Activated T-cell treated with anti-CD3 and anti-CD28 coated beads, Interleukin-2, amount 50 U/mL, for 4 hours (primary cell): ENCODE measurements around the gene FANCC. TPM values are rescaled to one million over a fixed set of nuclear protein-coding genes. Genes with fewer than 3 reads are reported as not detected.

Experiments
- ATAC-seq, 2 donors: fragments of 200-7000 bp; cut with Tn5 transposase; one replicate each; pipeline ENCODE4 v1.10.0; 2021
- DNase-seq: peaks from one replicate; pipeline ENCODE4 v3.0.0-alpha.2; 2020
- H3K27me3 Mint-ChIP-seq: one replicate; pipeline ENCODE4 v1.8.0; 2021; ENCODE audit warnings: low read depth, mixed read lengths
- H3K36me3 Mint-ChIP-seq: one replicate; pipeline ENCODE4 v1.8.0; 2022; ENCODE audit warnings: mixed read lengths; ENCODE audit not compliant: insufficient read depth
- H3K4me1 Mint-ChIP-seq: one replicate; pipeline ENCODE4 v1.8.0; 2021; ENCODE audit warnings: low read depth, mixed read lengths
- H3K4me3 Mint-ChIP-seq: one replicate; pipeline ENCODE4 v1.8.0; 2021; ENCODE audit warnings: mild to moderate bottlenecking, moderate library complexity, mixed read lengths
- H3K9me3 Mint-ChIP-seq: one replicate; pipeline ENCODE4 v1.8.0; 2021; ENCODE audit warnings: mixed read lengths
- total RNA-seq, 3 donors: library from RNA; stranded (reverse); gene quantifications; one replicate each; pipeline ENCODE4 v1.2.1, GENCODE V29; 2021

Gene FANCC
- total RNA-seq, 3 donors from 2014 or later = 14.6 to 15.3 (median 15.2) TPM

GRCh38 chr9:95124582-95125367 lies 192.7 kb downstream of the FANCC start:
- DNase-seq = no peak
- no peak overlapping the region for H3K4me3 Mint-ChIP-seq
- no peaks in the 10 kb centered on the region for H3K4me1 Mint-ChIP-seq
- no peak for ATAC-seq
- no peaks in the 10 kb centered on the region for H3K27me3 Mint-ChIP-seq
- peaks cover 1% of the 10 kb centered on the region for H3K36me3 Mint-ChIP-seq
- no peaks in the 10 kb centered on the region for H3K9me3 Mint-ChIP-seq

- no peak overlapping the region for H3K4me3 Mint-ChIP-seq
- H3K9me3 Mint-ChIP-seq = no peaks in the 10 kb centered on the region
- no peaks in the 10 kb centered on the region for H3K27me3 Mint-ChIP-seq
- no peaks in the 10 kb centered on the region for H3K4me1 Mint-ChIP-seq
- DNase-seq = no peak
- no peak for ATAC-seq
- peaks cover 1% of the 10 kb centered on the region for H3K36me3 Mint-ChIP-seq
Observed at GRCh38 chr9:95120781-95121370, 196.6 kb downstream of the FANCC start.

- H3K9me3 Mint-ChIP-seq = no peaks in the 10 kb centered on the region
- H3K36me3 Mint-ChIP-seq = no peaks in the 10 kb centered on the region
- no peak for ATAC-seq
- H3K4me1 Mint-ChIP-seq = no peaks in the 10 kb centered on the region
- DNase-seq = no peak
- no peak overlapping the region for H3K4me3 Mint-ChIP-seq
- H3K27me3 Mint-ChIP-seq = no peaks in the 10 kb centered on the region
Observed at GRCh38 chr9:95118596-95118995, 198.9 kb downstream of the FANCC start.

- peaks cover 4% of the 10 kb centered on the region for H3K36me3 Mint-ChIP-seq
- no peak overlapping the region for H3K4me3 Mint-ChIP-seq
- DNase-seq = no peak
- H3K4me1 Mint-ChIP-seq = no peaks in the 10 kb centered on the region
- ATAC-seq = no peak
- no peaks in the 10 kb centered on the region for H3K9me3 Mint-ChIP-seq
- no peaks in the 10 kb centered on the region for H3K27me3 Mint-ChIP-seq
Observed at GRCh38 chr9:95116808-95117204, 200.7 kb downstream of the FANCC start.

- no peaks in the 10 kb centered on the region for H3K4me1 Mint-ChIP-seq
- H3K4me3 Mint-ChIP-seq = no peak overlapping the region
- no peaks in the 10 kb centered on the region for H3K27me3 Mint-ChIP-seq
- ATAC-seq = no peak
- no peaks in the 10 kb centered on the region for H3K9me3 Mint-ChIP-seq
- no peak for DNase-seq
- peaks cover 4% of the 10 kb centered on the region for H3K36me3 Mint-ChIP-seq
Observed at GRCh38 chr9:95116002-95116807, 201.3 kb downstream of the FANCC start.

GRCh38 chr9:95115104-95115503 lies 202.4 kb downstream of the FANCC start:
- Mint-ChIP-seq H3K36me3 (peaks cover 4% of the 10 kb centered on the region), H3K4me3 (no peak overlapping the region), H3K9me3 (no peaks in the 10 kb centered on the region), H3K4me1 (no peaks in the 10 kb centered on the region), H3K27me3 (no peaks in the 10 kb centered on the region)
- DNase-seq = no peak
- ATAC-seq = no peak

GRCh38 chr9:95112436-95113280 lies 204.9 kb downstream of the FANCC start:
- Mint-ChIP-seq H3K9me3 (no peaks in the 10 kb centered on the region), H3K36me3 (peaks cover 4% of the 10 kb centered on the region)

GRCh38 chr9:95111716-95112115 lies 205.8 kb downstream of the FANCC start:
- no peak for DNase-seq
- no peaks in the 10 kb centered on the region for H3K27me3 Mint-ChIP-seq
- H3K36me3 Mint-ChIP-seq = peaks cover 4% of the 10 kb centered on the region
- no peak for ATAC-seq
- no peaks in the 10 kb centered on the region for H3K4me1 Mint-ChIP-seq
- H3K4me3 Mint-ChIP-seq = no peak overlapping the region
- no peaks in the 10 kb centered on the region for H3K9me3 Mint-ChIP-seq

More at GRCh38 chr9:95112436-95113280, 204.9 kb downstream of the FANCC start:
- no peak overlapping the region for H3K4me3 Mint-ChIP-seq
- ATAC-seq = no peak
- H3K4me1 Mint-ChIP-seq = no peaks in the 10 kb centered on the region
- H3K27me3 Mint-ChIP-seq = no peaks in the 10 kb centered on the region
- DNase-seq = no peak

- H3K36me3 Mint-ChIP-seq = peaks cover 4% of the 10 kb centered on the region
- no peaks in the 10 kb centered on the region for H3K27me3 Mint-ChIP-seq
- no peaks in the 10 kb centered on the region for H3K4me1 Mint-ChIP-seq
- DNase-seq = no peak
- H3K4me3 Mint-ChIP-seq = no peak overlapping the region
- H3K9me3 Mint-ChIP-seq = no peaks in the 10 kb centered on the region
- ATAC-seq = no peak
Observed at GRCh38 chr9:95110921-95111525, 206.5 kb downstream of the FANCC start.

GRCh38 chr9:95109456-95109855 lies 208.1 kb downstream of the FANCC start:
- Mint-ChIP-seq H3K4me1 (no peaks in the 10 kb centered on the region), H3K9me3 (no peaks in the 10 kb centered on the region), H3K27me3 (no peaks in the 10 kb centered on the region), H3K36me3 (peaks cover 4% of the 10 kb centered on the region), H3K4me3 (no peak overlapping the region)
- DNase-seq = no peak
- no peak for ATAC-seq

GRCh38 chr9:95108777-95109176 lies 208.7 kb downstream of the FANCC start:
- Mint-ChIP-seq H3K4me3 (no peak overlapping the region), H3K36me3 (peaks cover 4% of the 10 kb centered on the region), H3K27me3 (no peaks in the 10 kb centered on the region), H3K9me3 (no peaks in the 10 kb centered on the region), H3K4me1 (no peaks in the 10 kb centered on the region)
- DNase-seq (no peak), ATAC-seq (no peak)

- no peak overlapping the region for H3K4me3 Mint-ChIP-seq
- H3K27me3 Mint-ChIP-seq = no peaks in the 10 kb centered on the region
- H3K4me1 Mint-ChIP-seq = no peaks in the 10 kb centered on the region
- H3K36me3 Mint-ChIP-seq = peaks cover 1% of the 10 kb centered on the region
- no peak for ATAC-seq
- no peaks in the 10 kb centered on the region for H3K9me3 Mint-ChIP-seq
- no peak for DNase-seq
Observed at GRCh38 chr9:95107976-95108375, 209.5 kb downstream of the FANCC start.

- no peaks in the 10 kb centered on the region for H3K4me1 Mint-ChIP-seq
- no peaks in the 10 kb centered on the region for H3K9me3 Mint-ChIP-seq
- H3K27me3 Mint-ChIP-seq = no peaks in the 10 kb centered on the region
- no peaks in the 10 kb centered on the region for H3K36me3 Mint-ChIP-seq
- DNase-seq = no peak
- H3K4me3 Mint-ChIP-seq = no peak overlapping the region
- no peak for ATAC-seq
Observed at GRCh38 chr9:95107001-95107749, 210.3 kb downstream of the FANCC start.
